A549 treated with dexamethasone at 1 μM for 4 hours (cell line): ENCODE results near the gene MAGOH. TPM values are rescaled to one million over a fixed set of nuclear protein-coding genes. Genes with fewer than 3 reads are reported as not detected.

ENCODE experiments used
- total RNA-seq: library from RNA; stranded (reverse); fragments of 200-300 nt; extraction: Qiagen RNA extraction; gene quantifications from 5 replicates; pipeline ENCODE4 v1.2.3, GENCODE V29; 2022

Gene MAGOH
- total RNA-seq, result 62.1 to 116 TPM (median 64.8 TPM) in 5 replicates

DNA sequence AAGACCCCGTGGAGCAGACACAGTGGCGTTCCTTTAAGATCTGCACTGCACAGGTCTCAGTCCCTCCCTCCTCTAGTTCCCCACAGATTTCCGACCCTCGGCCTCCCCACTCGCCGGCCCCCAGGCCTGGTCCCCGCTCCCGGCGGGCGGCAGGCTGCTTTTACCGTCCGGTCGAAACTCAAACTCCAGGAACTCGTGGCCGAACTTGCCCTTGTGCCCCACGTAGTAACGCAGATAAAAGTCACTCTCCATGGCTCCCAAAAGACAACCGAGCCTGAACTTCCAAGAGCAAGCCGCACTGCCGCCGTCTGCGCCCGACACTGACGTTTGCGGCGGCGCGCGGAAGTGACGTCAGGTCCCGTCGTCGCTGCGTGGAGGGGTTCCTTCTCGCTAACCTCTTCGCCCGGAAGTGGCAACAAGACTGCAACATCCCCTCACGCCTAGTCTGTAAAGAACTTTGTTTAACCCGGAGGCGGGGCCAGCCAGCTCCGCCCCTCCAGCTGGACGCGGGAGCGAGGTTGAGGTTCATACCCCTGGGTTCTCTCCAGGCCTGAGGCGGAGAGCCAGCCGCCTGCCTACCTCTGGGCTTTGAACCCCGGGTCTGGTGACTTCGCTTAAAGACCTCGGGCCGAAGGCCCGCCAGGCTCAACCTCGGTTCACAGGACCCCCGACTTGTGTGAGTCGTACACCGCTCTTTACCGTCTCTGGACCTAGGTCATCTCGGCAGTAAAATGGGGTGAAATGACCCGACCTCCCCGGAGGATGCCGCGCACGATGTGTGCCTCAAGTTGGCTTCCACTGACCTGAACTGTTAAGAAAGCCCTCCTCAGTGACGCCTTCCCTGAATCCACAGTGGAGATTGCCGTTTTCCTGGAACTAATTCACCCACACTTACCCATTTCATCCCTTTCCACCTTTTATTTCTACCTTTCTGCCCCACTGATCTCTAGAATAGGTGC lies at the start of gene MAGOH:
Gene MAGOH (minus strand): TSS at position 322 of the 959 bp plus-strand sequence. CDS start 70 bp downstream, at position 252.

GRCh38 chr1:53220171-53220961 lies 18.0 kb downstream of the MAGOH start, which contains the start of gene CZIB:
TSS of gene CZIB (minus strand) at chr1:53220634. CDS start at chr1:53220575, 59 bp downstream.

GRCh38 chr1:53196485-53197290 lies 41.6 kb downstream of the MAGOH start, which contains the start of gene CPT2:
TSS of gene CPT2 (plus strand) at chr1:53196824. CDS start at chr1:53196944, 120 bp downstream.

Other genes starting within 250 kb of the MAGOH start
- 0.04 TPM in 1 of 5 replicates, not detected in the others for gene PODN, start 176.3 kb downstream of the MAGOH start, total RNA-seq
- 0.04 TPM in 1 of 5 replicates, not detected in the others for gene SLC1A7, start 95.9 kb downstream of the MAGOH start, total RNA-seq
- gene CPT2, start 41.7 kb downstream of the MAGOH start, total RNA-seq, result 7.7 to 9.6 TPM (median 9.1 TPM) in 5 replicates
- gene CZIB, start 17.9 kb downstream of the MAGOH start, total RNA-seq, result 28.3 to 30.5 TPM (median 30.3 TPM) in 5 replicates
- 26.3 to 38.2 TPM (median 34.2 TPM) in 5 replicates for gene LRP8, start 89.6 kb upstream of the MAGOH start, total RNA-seq
- gene DMRTB1, start 220.9 kb upstream of the MAGOH start, total RNA-seq, result not detected in 5 replicates